ENCODE measurements around the gene CLPTM1L.

Gene CLPTM1L

GRCh38 chr5:1311439-1312055 is 33.4 kb downstream of the CLPTM1L start:
- H3K79me1 ChIP-seq (ENCODE audit: low read depth, low read length), result no peaks in the 10 kb centered on the region
- H2BK5ac ChIP-seq (ENCODE audit: low read length), result no peak overlapping the region
- no peak overlapping the region for H3K27ac ChIP-seq (replicated peaks; ENCODE audit: low read length)
- no peak overlapping the region for H2BK12ac ChIP-seq (ENCODE audit: low read length)
- WGBS, 2 donors (ENCODE audit: extremely low coverage in 2 of 2, insufficient read length in 2 of 2, insufficient replicate concordance in 1 of 2), result no CpG with 5 or more reads among the region's 15 CpGs
- no peak overlapping the region for H3K9ac ChIP-seq (ENCODE audit: low read depth, low read length, poor library complexity)
- no peak overlapping the region for H2BK120ac ChIP-seq (ENCODE audit: low read depth, low read length)
- no peak overlapping the region for H2BK15ac ChIP-seq (ENCODE audit: low read length)
- no peak overlapping the region for H4K8ac ChIP-seq (ENCODE audit: low read depth, low read length)
- no peak overlapping the region for H4K91ac ChIP-seq (ENCODE audit: low read depth, low read length, poor library complexity)
- no peaks in the 10 kb centered on the region for H3K27me3 ChIP-seq (ENCODE audit: control insufficient read depth in 3 of 3, insufficient read depth in 3 of 3, low read depth in 1 of 3, low read length in 3 of 3)
- peaks cover 0 to 6% of the 10 kb centered on the region in 2 donors for H3K4me1 ChIP-seq (ENCODE audit: control insufficient read depth in 2 of 2, insufficient read depth in 1 of 2, low read depth in 1 of 2, low read length in 2 of 2)
- no peak overlapping the region for H2AFZ ChIP-seq (ENCODE audit: low read length)
- no peak for DNase-seq (ENCODE audit: low spot score)
- H3K4me3 ChIP-seq (ENCODE audit: low read length in 2 of 2), result no peak overlapping the region
- H3K36me3 ChIP-seq (replicated peaks in 1 of 2; ENCODE audit: control insufficient read depth in 2 of 2, insufficient read depth in 2 of 2, low read length in 2 of 2), result peaks cover 0 to 3% of the 10 kb centered on the region in 2 donors
- no peak overlapping the region for H3K23ac ChIP-seq (ENCODE audit: low read depth, low read length, poor library complexity)
- H3K4ac ChIP-seq (ENCODE audit: low read length), result no peak overlapping the region
- no peak overlapping the region for H3K4me2 ChIP-seq (ENCODE audit: insufficient read depth, low read length, poor library complexity, severe bottlenecking)
- peaks cover 0 to 8% of the 10 kb centered on the region in 2 donors for H3K9me3 ChIP-seq (replicated peaks in 1 of 2; ENCODE audit: control insufficient read depth in 2 of 2, insufficient read depth in 1 of 2, low read depth in 1 of 2, low read length in 2 of 2)
- H2AK5ac ChIP-seq (ENCODE audit: low read depth, low read length), result no peak overlapping the region
- no peak overlapping the region for H3K14ac ChIP-seq (ENCODE audit: low read length)
- no peak overlapping the region for H3K18ac ChIP-seq (ENCODE audit: low read length)

GRCh38 chr5:1310118-1310517 is 34.8 kb downstream of the CLPTM1L start:
- no peaks in the 10 kb centered on the region for H3K27me3 ChIP-seq (ENCODE audit: control insufficient read depth in 3 of 3, insufficient read depth in 3 of 3, low read depth in 1 of 3, low read length in 3 of 3)
- H2BK15ac ChIP-seq (ENCODE audit: low read length), result no peak overlapping the region
- no peaks in the 10 kb centered on the region for H3K36me3 ChIP-seq (replicated peaks in 1 of 2; ENCODE audit: control insufficient read depth in 2 of 2, insufficient read depth in 2 of 2, low read length in 2 of 2)
- no peak for DNase-seq (ENCODE audit: low spot score)
- H2AK5ac ChIP-seq (ENCODE audit: low read depth, low read length), result no peak overlapping the region
- H3K23ac ChIP-seq (ENCODE audit: low read depth, low read length, poor library complexity), result no peak overlapping the region
- H2BK12ac ChIP-seq (ENCODE audit: low read length), result no peak overlapping the region
- no peak overlapping the region for H3K27ac ChIP-seq (replicated peaks; ENCODE audit: low read length)
- H3K18ac ChIP-seq (ENCODE audit: low read length), result no peak overlapping the region
- H3K9me3 ChIP-seq (replicated peaks in 1 of 2; ENCODE audit: control insufficient read depth in 2 of 2, insufficient read depth in 1 of 2, low read depth in 1 of 2, low read length in 2 of 2), result peaks cover 0 to 8% of the 10 kb centered on the region in 2 donors
- no peak overlapping the region for H2BK120ac ChIP-seq (ENCODE audit: low read depth, low read length)
- H3K79me1 ChIP-seq (ENCODE audit: low read depth, low read length), result no peaks in the 10 kb centered on the region
- H2AFZ ChIP-seq (ENCODE audit: low read length), result no peak overlapping the region
- H3K4me2 ChIP-seq (ENCODE audit: insufficient read depth, low read length, poor library complexity, severe bottlenecking), result no peak overlapping the region
- H4K8ac ChIP-seq (ENCODE audit: low read depth, low read length), result no peak overlapping the region
- no CpG with 5 or more reads among the region's 7 CpGs for WGBS, 2 donors (ENCODE audit: extremely low coverage in 2 of 2, insufficient read length in 2 of 2, insufficient replicate concordance in 1 of 2)
- H3K4me3 ChIP-seq (ENCODE audit: low read length in 2 of 2), result no peak overlapping the region
- H3K4me1 ChIP-seq (ENCODE audit: control insufficient read depth in 2 of 2, insufficient read depth in 1 of 2, low read depth in 1 of 2, low read length in 2 of 2), result no peaks in the 10 kb centered on the region
- H3K4ac ChIP-seq (ENCODE audit: low read length), result no peak overlapping the region
- no peak overlapping the region for H3K14ac ChIP-seq (ENCODE audit: low read length)
- H2BK5ac ChIP-seq (ENCODE audit: low read length), result no peak overlapping the region
- no peak overlapping the region for H4K91ac ChIP-seq (ENCODE audit: low read depth, low read length, poor library complexity)
- no peak overlapping the region for H3K9ac ChIP-seq (ENCODE audit: low read depth, low read length, poor library complexity)

- H2BK12ac ChIP-seq (ENCODE audit: low read length), result no peak overlapping the region
- no peak overlapping the region for H2AFZ ChIP-seq (ENCODE audit: low read length)
- no peak for DNase-seq (ENCODE audit: low spot score)
- H2BK120ac ChIP-seq (ENCODE audit: low read depth, low read length), result no peak overlapping the region
- peaks cover 2% of the 10 kb centered on the region in 2 donors for H3K9me3 ChIP-seq (replicated peaks in 1 of 2; ENCODE audit: control insufficient read depth in 2 of 2, insufficient read depth in 1 of 2, low read depth in 1 of 2, low read length in 2 of 2)
- H3K23ac ChIP-seq (ENCODE audit: low read depth, low read length, poor library complexity), result no peak overlapping the region
- no peak overlapping the region for H3K14ac ChIP-seq (ENCODE audit: low read length)
- peaks cover 0 to 21% (median 0%) of the 10 kb centered on the region in 3 experiments for H3K27me3 ChIP-seq (ENCODE audit: control insufficient read depth in 3 of 3, insufficient read depth in 3 of 3, low read depth in 1 of 3, low read length in 3 of 3)
- H3K4ac ChIP-seq (ENCODE audit: low read length), result no peak overlapping the region
- H3K27ac ChIP-seq (replicated peaks; ENCODE audit: low read length), result no peak overlapping the region
- H3K4me3 ChIP-seq (ENCODE audit: low read length in 2 of 2), result no peak overlapping the region
- no peaks in the 10 kb centered on the region for H3K79me1 ChIP-seq (ENCODE audit: low read depth, low read length)
- H3K9ac ChIP-seq (ENCODE audit: low read depth, low read length, poor library complexity), result no peak overlapping the region
- H3K36me3 ChIP-seq (replicated peaks in 1 of 2; ENCODE audit: control insufficient read depth in 2 of 2, insufficient read depth in 2 of 2, low read length in 2 of 2), result no peaks in the 10 kb centered on the region
- no peak overlapping the region for H2BK15ac ChIP-seq (ENCODE audit: low read length)
- no peak overlapping the region for H4K8ac ChIP-seq (ENCODE audit: low read depth, low read length)
- WGBS, 2 donors (ENCODE audit: extremely low coverage in 2 of 2, insufficient read length in 2 of 2, insufficient replicate concordance in 1 of 2), result no CpG with 5 or more reads among the region's 2 CpGs
- no peak overlapping the region for H3K4me2 ChIP-seq (ENCODE audit: insufficient read depth, low read length, poor library complexity, severe bottlenecking)
- no peak overlapping the region for H2AK5ac ChIP-seq (ENCODE audit: low read depth, low read length)
- H3K4me1 ChIP-seq (ENCODE audit: control insufficient read depth in 2 of 2, insufficient read depth in 1 of 2, low read depth in 1 of 2, low read length in 2 of 2), result no peaks in the 10 kb centered on the region
- no peak overlapping the region for H4K91ac ChIP-seq (ENCODE audit: low read depth, low read length, poor library complexity)
- no peak overlapping the region for H3K18ac ChIP-seq (ENCODE audit: low read length)
- no peak overlapping the region for H2BK5ac ChIP-seq (ENCODE audit: low read length)
These were observed 40.9 kb downstream of the CLPTM1L start for GRCh38 chr5:1304033-1304432.

- no peaks in the 10 kb centered on the region for H3K4me1 ChIP-seq (ENCODE audit: control insufficient read depth in 2 of 2, insufficient read depth in 1 of 2, low read depth in 1 of 2, low read length in 2 of 2)
- no peak for DNase-seq (ENCODE audit: low spot score)
- H3K23ac ChIP-seq (ENCODE audit: low read depth, low read length, poor library complexity), result no peak overlapping the region
- H3K36me3 ChIP-seq (replicated peaks in 1 of 2; ENCODE audit: control insufficient read depth in 2 of 2, insufficient read depth in 2 of 2, low read length in 2 of 2), result no peaks in the 10 kb centered on the region
- no peak overlapping the region for H3K14ac ChIP-seq (ENCODE audit: low read length)
- H3K9me3 ChIP-seq (replicated peaks in 1 of 2; ENCODE audit: control insufficient read depth in 2 of 2, insufficient read depth in 1 of 2, low read depth in 1 of 2, low read length in 2 of 2), result peaks cover 0 to 2% of the 10 kb centered on the region in 2 donors
- H4K91ac ChIP-seq (ENCODE audit: low read depth, low read length, poor library complexity), result no peak overlapping the region
- WGBS, 2 donors (ENCODE audit: extremely low coverage in 2 of 2, insufficient read length in 2 of 2, insufficient replicate concordance in 1 of 2), result no CpG with 5 or more reads among the region's 2 CpGs
- H2BK12ac ChIP-seq (ENCODE audit: low read length), result no peak overlapping the region
- H2BK15ac ChIP-seq (ENCODE audit: low read length), result no peak overlapping the region
- peaks cover 0 to 38% (median 0%) of the 10 kb centered on the region in 3 experiments for H3K27me3 ChIP-seq (ENCODE audit: control insufficient read depth in 3 of 3, insufficient read depth in 3 of 3, low read depth in 1 of 3, low read length in 3 of 3)
- H2BK120ac ChIP-seq (ENCODE audit: low read depth, low read length), result no peak overlapping the region
- H2BK5ac ChIP-seq (ENCODE audit: low read length), result no peak overlapping the region
- no peak overlapping the region for H2AFZ ChIP-seq (ENCODE audit: low read length)
- no peak overlapping the region for H4K8ac ChIP-seq (ENCODE audit: low read depth, low read length)
- H2AK5ac ChIP-seq (ENCODE audit: low read depth, low read length), result no peak overlapping the region
- H3K4ac ChIP-seq (ENCODE audit: low read length), result no peak overlapping the region
- H3K4me2 ChIP-seq (ENCODE audit: insufficient read depth, low read length, poor library complexity, severe bottlenecking), result no peak overlapping the region
- H3K18ac ChIP-seq (ENCODE audit: low read length), result no peak overlapping the region
- H3K4me3 ChIP-seq (ENCODE audit: low read length in 2 of 2), result no peak overlapping the region
- no peak overlapping the region for H3K9ac ChIP-seq (ENCODE audit: low read depth, low read length, poor library complexity)
- no peaks in the 10 kb centered on the region for H3K79me1 ChIP-seq (ENCODE audit: low read depth, low read length)
- H3K27ac ChIP-seq (replicated peaks; ENCODE audit: low read length), result no peak overlapping the region
These were observed 42.6 kb downstream of the CLPTM1L start for GRCh38 chr5:1302258-1302657.
